Jurkat, Clone E6-1 (cell line): ENCODE data around the gene BCLAF3. TPM values are rescaled to one million over a fixed set of nuclear protein-coding genes. Genes with fewer than 3 reads are reported as not detected.

Experiments
- DNase-seq: peaks from one replicate; pipeline ENCODE4 v3.0.0-alpha.2; 2011; ENCODE audit warnings: low read depth, low spot score
- H3K4me3 ChIP-seq: 2 replicates; pipeline ENCODE4 v1.5.1; 2011; ENCODE audit warnings: mild to moderate bottlenecking, low read length, control low read depth, moderate library complexity
- polyA plus RNA-seq: library from polyadenylated mRNA; unstranded; fragments of >200 nt; gene quantifications from one replicate; pipeline ENCODE4 v1.2.1, GENCODE V29; 2012; ENCODE audit warnings: missing spikeins; ENCODE audit not compliant: insufficient read length, insufficient read depth

BCLAF3 gene
- 3.2 TPM for polyA plus RNA-seq

- H3K4me3 ChIP-seq, result peak within 1 kb of the TSS; percentile 57
- peak; percentile 66 for DNase-seq
These were observed at the start of gene BCLAF3 for GRCh38 chrX:19990556-19991349. BCLAF3 (minus strand) TSS chrX:19991061; CDS start chrX:19970264, 20,797 bp downstream.

GRCh38 chrX:20038966-20039365 lies 48.1 kb upstream of the BCLAF3 start:
- no peak for DNase-seq
- H3K4me3 ChIP-seq, result no peak overlapping the region

DNA sequence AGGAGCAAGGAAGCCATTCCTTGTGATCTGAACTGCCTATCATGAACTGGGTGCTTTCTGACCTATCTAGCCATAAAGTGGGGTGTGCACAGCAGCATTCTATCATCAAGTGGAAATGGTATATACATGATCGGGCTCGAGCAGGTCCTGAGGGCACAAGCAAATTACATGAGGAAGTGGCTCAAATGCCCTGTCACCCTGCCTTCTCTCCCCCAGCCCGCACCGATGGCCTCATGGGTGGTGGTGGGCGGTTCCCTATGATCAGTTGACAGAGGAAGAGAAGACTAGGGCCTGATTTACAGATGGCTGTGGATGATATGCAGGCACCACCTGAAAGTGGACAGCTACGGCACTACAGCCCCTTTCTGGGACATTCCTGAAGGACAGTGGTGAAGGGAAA lies 46.3 kb upstream of the BCLAF3 start:
- DNase-seq, result no peak

DNA sequence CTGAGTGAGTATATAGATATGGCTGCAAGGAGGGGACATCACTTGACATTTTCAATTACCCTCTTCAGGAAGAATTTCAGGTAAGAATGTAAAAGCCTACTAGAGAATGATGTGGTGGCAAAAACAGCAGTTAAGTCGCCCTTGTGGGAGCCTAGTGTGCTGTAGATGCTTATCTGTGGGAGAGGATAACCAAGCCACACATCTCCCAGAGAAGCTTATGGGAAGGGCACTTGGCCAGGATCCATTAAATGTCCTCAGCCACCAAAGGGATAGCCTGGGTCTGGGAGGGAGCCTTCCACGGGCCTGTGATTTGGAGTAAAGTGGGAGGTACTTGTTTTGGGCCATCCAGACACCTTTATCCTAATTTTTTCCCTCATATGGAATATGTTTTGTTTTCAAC lies 41.3 kb upstream of the BCLAF3 start:
- H3K4me3 ChIP-seq, result no peak overlapping the region
- DNase-seq, result no peak

More for the DNA sequence above, 46.3 kb upstream of the BCLAF3 start:
- no peak overlapping the region for H3K4me3 ChIP-seq

GRCh38 chrX:20029728-20030127 lies 38.9 kb upstream of the BCLAF3 start:
- peak; percentile 32 for DNase-seq
- H3K4me3 ChIP-seq, result no peak overlapping the region

- peak; percentile 66 for DNase-seq
- no peak overlapping the region for H3K4me3 ChIP-seq
These were observed 37.7 kb upstream of the BCLAF3 start for GRCh38 chrX:20028588-20028987.

DNA sequence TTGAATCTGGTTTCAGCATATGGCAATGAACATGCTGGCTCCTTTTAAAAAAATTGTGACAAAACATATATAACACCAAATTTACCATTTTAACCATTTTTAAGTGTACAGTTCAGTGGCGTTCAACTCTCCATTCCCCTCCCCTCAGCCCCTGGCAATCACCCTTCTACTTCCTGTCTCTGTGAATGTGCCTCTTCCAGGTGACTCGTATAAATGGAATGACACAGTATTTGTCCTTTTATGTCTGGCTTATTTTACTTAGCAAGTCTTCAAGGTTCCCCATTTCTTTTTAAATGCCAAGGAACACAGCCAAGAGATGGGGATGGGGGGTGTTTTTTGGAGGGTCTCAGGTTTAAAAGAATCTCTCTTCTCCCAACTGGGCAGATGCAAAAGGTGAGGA lies 35.4 kb upstream of the BCLAF3 start:
- DNase-seq, result no peak
- H3K4me3 ChIP-seq, result no peak overlapping the region

DNA sequence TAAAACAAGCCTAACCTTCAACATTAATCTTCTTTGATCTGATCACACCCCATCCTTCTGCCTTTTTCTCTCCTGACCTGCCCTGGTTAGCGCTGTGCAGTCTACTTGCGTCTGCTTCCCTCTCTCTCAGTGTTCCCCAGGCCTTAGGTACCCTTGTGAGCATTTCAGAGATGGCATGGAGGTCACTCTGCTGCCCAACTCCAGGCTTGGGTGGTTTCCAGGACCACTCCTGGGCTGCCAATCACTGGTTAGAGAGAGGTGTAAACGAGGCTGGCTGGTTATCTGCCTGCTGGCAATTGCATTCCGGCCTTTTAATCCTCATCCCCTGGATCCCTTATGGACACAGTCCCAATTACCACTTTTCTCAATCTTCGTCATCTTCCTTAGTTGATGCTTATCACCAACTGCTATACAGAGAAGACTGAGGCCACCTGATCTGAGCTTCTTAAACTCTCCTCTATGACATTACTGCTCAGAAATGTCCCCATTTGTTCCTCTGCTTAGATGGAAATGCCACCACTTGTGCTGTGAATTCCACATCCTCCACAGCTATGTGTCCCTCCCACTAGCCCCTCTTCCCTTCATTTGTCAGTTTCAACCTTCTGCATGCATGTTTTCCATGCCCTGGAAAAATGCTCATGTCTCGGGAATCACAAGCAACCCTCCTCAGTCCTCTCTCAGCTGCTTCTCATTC lies 29.0 kb upstream of the BCLAF3 start:
- no peak for DNase-seq

GRCh38 chrX:20016616-20016945 lies 25.7 kb upstream of the BCLAF3 start:
- no peak for DNase-seq
- no peak overlapping the region for H3K4me3 ChIP-seq

More for the DNA sequence above, 29.0 kb upstream of the BCLAF3 start:
- no peak overlapping the region for H3K4me3 ChIP-seq

GRCh38 chrX:20015945-20016615 lies 25.2 kb upstream of the BCLAF3 start:
- DNase-seq, result no peak
- H3K4me3 ChIP-seq, result no peak overlapping the region

GRCh38 chrX:20015422-20015821 lies 24.6 kb upstream of the BCLAF3 start:
- no peak for DNase-seq
- no peak overlapping the region for H3K4me3 ChIP-seq

- H3K4me3 ChIP-seq, result no peak overlapping the region
- DNase-seq, result no peak
These were observed 20.7 kb upstream of the BCLAF3 start for GRCh38 chrX:20011608-20012007.

DNA sequence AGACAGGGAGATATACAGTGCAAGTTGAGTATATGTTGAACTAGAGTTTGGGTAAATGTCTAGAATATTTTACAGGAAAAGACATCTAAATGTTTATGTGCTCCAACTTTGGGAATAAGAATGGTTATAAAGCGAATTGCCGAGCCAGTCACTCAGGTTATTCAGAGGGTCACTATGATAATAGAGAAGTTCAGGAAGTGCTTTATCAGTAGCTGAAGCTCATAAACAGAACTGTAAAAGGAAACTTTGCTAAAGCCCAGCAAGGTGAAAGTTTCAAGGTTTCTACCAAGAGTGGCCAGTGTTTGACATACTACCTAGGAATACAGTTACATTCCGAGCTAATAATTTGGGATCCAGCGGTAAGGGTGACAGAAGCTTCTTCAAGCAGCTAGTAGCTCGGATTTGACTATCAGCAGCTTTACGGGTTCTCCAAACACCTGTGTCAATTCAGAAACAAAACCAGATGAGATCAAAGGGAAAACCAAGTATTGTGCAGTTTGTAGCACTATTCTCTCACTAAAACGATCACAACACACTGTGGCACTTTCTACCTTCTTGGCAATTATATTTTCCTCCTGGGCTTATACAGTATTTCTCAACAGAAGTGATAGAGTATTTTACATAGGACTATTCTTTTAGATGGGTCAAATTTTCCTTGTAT lies 17.2 kb upstream of the BCLAF3 start:
- no peak overlapping the region for H3K4me3 ChIP-seq
- DNase-seq, result no peak

DNA sequence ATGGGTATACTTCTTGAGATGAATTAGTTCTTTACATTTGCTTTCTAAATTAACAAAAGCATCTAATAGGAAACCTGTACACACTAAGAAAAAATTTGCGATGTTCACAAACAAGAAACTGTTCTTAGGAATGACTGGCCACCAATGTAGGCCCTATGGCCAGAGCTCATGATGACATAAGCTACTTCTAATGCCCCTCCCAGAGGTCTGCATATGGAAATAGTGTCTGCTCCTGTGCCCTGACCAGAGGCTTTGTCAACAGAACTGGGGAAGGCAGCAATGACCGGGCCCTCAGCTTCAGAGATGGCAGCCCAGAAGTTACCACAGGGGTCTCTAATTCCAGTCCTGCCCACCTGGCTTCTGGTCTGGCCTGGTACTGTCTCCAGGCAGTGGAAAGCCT lies 15.0 kb upstream of the BCLAF3 start:
- no peak for DNase-seq
- H3K4me3 ChIP-seq, result no peak overlapping the region

- DNase-seq, result no peak
- no peak overlapping the region for H3K4me3 ChIP-seq
These were observed 10.7 kb upstream of the BCLAF3 start for GRCh38 chrX:20001588-20001987.

DNA sequence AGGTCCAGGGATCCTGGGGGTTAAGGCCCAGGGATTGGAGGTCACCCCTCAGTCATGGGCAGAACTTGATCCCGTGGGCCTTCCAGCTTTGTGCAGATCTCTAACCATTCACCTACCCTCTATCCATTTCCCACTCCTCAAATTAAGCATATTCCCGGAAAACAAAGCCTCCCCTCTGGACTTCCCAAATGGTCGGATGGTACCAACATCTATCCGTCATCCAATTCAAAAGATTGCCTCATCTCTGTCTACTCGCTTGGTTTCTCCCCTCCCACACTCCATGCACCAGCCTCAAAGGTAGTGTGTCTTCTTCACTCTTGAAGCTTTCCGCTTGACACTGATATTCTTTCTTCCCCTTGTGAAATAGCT lies 473 bp upstream of the BCLAF3 start:
- DNase-seq, result no peak
- H3K4me3 ChIP-seq, result peak overlapping the region; percentile 55

- H3K4me3 ChIP-seq, result peak overlapping the region; percentile 57
- no peak for DNase-seq
These were observed 708 bp downstream of the BCLAF3 start for GRCh38 chrX:19990151-19990555.

- no peak overlapping the region for H3K4me3 ChIP-seq
These were observed 3.0 kb downstream of the BCLAF3 start for GRCh38 chrX:19987856-19988255.

DNA sequence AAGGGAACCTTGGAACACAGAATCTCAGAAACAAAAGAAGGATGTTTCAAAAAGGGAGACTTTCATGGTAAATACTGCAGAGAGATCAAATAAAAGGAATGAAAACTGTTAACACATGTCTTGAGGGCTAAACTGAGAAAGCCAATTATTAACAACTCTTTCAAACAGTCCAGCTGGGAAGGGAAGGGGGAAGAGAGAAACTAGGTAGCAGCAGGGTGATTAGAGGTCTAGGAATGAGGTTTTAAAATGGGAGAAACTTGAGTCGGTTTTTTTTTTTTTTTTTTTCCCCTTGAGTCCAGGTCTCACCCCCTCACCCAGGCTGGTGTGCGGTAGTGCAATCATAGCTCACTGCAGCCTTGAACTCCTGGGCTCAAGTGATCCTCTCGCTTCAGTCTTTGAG lies 4.3 kb downstream of the BCLAF3 start:
- DNase-seq, result no peak
- no peak overlapping the region for H3K4me3 ChIP-seq

More at GRCh38 chrX:19987856-19988255, 3.0 kb downstream of the BCLAF3 start:
- DNase-seq, result no peak

DNA sequence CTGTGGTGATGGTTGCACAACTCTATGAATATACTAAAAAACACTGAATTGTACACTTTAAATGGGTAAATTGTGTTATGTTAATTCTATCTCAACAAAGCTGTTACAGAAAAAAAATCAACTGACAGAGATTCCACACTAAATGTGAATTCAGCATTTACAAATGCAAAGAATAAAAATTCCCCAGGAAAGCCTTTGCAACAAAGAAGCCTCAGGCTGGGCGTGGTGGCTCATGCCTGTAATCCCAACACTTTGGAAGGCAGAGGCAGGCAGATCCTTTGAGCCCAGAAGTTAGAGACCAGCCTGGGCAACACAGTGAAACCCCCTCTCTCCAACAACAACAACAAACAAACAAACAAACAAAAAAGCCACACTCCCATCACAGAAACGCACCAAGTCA lies 8.9 kb downstream of the BCLAF3 start:
- no peak overlapping the region for H3K4me3 ChIP-seq
- no peak for DNase-seq
